Karpas-422 (cell line): ENCODE results near the gene PSTPIP1. TPM values are rescaled to one million over a fixed set of nuclear protein-coding genes. Genes with fewer than 3 reads are reported as not detected.

ENCODE experiments used
- DNase-seq: peaks from one replicate; pipeline ENCODE4 v3.0.0-alpha.2; 2015
- H2AFZ ChIP-seq: fragments of 200-600 bp; sonication (generic); 2 replicates; pipeline ENCODE4 v1.6.1; 2014; ENCODE audit warnings: antibody characterized with exemption, low read length, mixed read lengths
- H3K27ac ChIP-seq: fragments of 200-600 bp; sonication (generic); 2 replicates; pipeline ENCODE4 v1.5.1; 2014; ENCODE audit warnings: mild to moderate bottlenecking, low read length, moderate library complexity
- H3K27me3 ChIP-seq: fragments of 200-600 bp; sonication (generic); 2 replicates; pipeline ENCODE4 v1.6.1; 2014; ENCODE audit warnings: low read length, mixed read lengths
- H3K36me3 ChIP-seq: fragments of 200-600 bp; sonication (generic); 2 replicates; pipeline ENCODE4 v1.6.1; 2014; ENCODE audit warnings: low read length, mixed read lengths; ENCODE audit not compliant: insufficient read depth
- H3K4me1 ChIP-seq: fragments of 200-600 bp; sonication (generic); 2 replicates; pipeline ENCODE4 v1.6.1; 2014; ENCODE audit warnings: mild to moderate bottlenecking, low read length, mixed read lengths
- H3K4me2 ChIP-seq: fragments of 200-600 bp; sonication (generic); 2 replicates; pipeline ENCODE4 v1.6.1; 2014; ENCODE audit warnings: low read length, low read depth, mild to moderate bottlenecking; ENCODE audit not compliant: poor library complexity, severe bottlenecking
- H3K4me3 ChIP-seq: fragments of 200-600 bp; sonication (generic); 2 replicates; pipeline ENCODE4 v1.5.1; 2014; ENCODE audit warnings: mild to moderate bottlenecking, antibody characterized with exemption, low read length, mixed read lengths
- H3K79me2 ChIP-seq: fragments of 200-600 bp; sonication (generic); 2 replicates; pipeline ENCODE4 v1.6.1; 2014; ENCODE audit warnings: mild to moderate bottlenecking, low read length, mixed read lengths
- H3K9ac ChIP-seq: fragments of 200-600 bp; sonication (generic); 2 replicates; pipeline ENCODE4 v1.6.0; 2014; ENCODE audit warnings: low read length
- H3K9me2 ChIP-seq: fragments of 200-600 bp; sonication (generic), shearing (Covaris generic); replicated peaks from 2 replicates; pipeline ENCODE4 v1.6.0; 2014; ENCODE audit warnings: mild to moderate bottlenecking, low read length, moderate library complexity; ENCODE audit not compliant: insufficient read depth
- H3K9me3 ChIP-seq: fragments of 300-700, 200-600 bp; sonication (generic); 2 replicates; pipeline ENCODE4 v1.6.1; 2014; ENCODE audit warnings: low read length, mixed read lengths
- H4K20me1 ChIP-seq: fragments of 200-600 bp; sonication (generic); 2 replicates; pipeline ENCODE4 v1.6.1; 2014; ENCODE audit warnings: mild to moderate bottlenecking, antibody characterized with exemption, low read length, low read depth; ENCODE audit not compliant: insufficient read depth
- total RNA-seq: library from RNA; depleted of rRNA; stranded (reverse); fragments of >200 nt; shearing (Covaris generic); gene quantifications from 2 replicates; pipeline ENCODE4 v1.2.3, GENCODE V29; 2014; ENCODE audit warnings: low replicate concordance

Gene PSTPIP1
- total RNA-seq, 1 experiment from 2014 or later, result 13.1 TPM

DNA sequence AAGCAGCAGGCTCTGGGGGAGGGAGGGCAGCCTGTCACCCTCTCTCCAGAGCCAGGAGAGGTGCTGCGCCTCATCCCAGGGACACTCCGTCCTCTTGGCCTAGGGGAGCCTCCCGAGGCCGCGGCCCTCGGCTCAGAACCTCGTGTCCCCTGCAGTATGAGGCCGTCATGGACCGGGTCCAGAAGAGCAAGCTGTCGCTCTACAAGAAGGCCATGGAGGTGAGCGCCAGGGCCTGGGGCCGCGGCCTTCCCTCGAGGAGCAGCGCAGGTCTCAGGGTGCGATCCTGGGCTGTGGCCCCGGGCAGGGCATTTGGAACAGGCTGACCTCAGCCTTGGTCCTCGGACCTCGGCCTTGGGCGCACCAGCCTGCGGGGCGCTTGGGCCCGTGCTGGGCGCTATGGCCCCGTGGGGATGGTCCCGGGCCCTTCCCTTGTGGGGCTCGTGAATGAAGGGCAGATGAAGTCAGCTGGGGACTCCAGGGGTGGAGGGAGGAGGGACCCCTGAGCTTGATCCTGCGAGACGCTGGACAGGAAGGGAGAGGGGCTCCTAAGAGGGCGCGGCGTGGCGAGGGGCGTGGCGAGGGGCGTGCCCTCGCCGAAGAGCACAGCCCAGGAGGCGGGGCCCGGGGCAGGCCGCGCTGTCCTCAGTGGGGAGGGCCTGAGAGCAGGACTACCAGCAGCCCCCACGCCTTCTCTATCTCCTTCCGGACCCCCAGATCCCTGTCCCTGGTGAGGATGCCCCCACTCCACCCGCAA, 32.9 kb downstream of the PSTPIP1 start:
- no peaks in the 10 kb centered on the region for H4K20me1 ChIP-seq
- H3K4me2 ChIP-seq, result no peak overlapping the region
- H3K4me3 ChIP-seq, result no peak overlapping the region
- no peak overlapping the region for H2AFZ ChIP-seq
- H3K79me2 ChIP-seq, result no peaks in the 10 kb centered on the region
- no peak overlapping the region for H3K9ac ChIP-seq
- H3K27me3 ChIP-seq, result no peaks in the 10 kb centered on the region
- no peaks in the 10 kb centered on the region for H3K9me2 ChIP-seq
- no peak for DNase-seq
- H3K4me1 ChIP-seq, result peaks cover 28% of the 10 kb centered on the region
- H3K27ac ChIP-seq, result no peak overlapping the region
- no peaks in the 10 kb centered on the region for H3K36me3 ChIP-seq
- no peaks in the 10 kb centered on the region for H3K9me3 ChIP-seq

- Histone ChIP-seq H3K9ac (no peak overlapping the region), H3K36me3 (no peaks in the 10 kb centered on the region)
These were observed 33.7 kb downstream of the PSTPIP1 start for GRCh38 chr15:77028451-77029165.

GRCh38 chr15:77029166-77030047, 34.5 kb downstream of the PSTPIP1 start:
- Histone ChIP-seq H3K36me3 (no peaks in the 10 kb centered on the region), H3K9ac (peak overlapping the region; percentile 36; the same call in 1 of the 2 replicates), H3K9me2 (no peaks in the 10 kb centered on the region), H2AFZ (no peak overlapping the region), H3K79me2 (no peaks in the 10 kb centered on the region), H3K9me3 (no peaks in the 10 kb centered on the region), H3K4me2 (no peak overlapping the region), H4K20me1 (no peaks in the 10 kb centered on the region), H3K27me3 (no peaks in the 10 kb centered on the region), H3K27ac (peak overlapping the region; percentile 39; the same call in 1 of the 2 replicates), H3K4me1 (peaks cover 28% of the 10 kb centered on the region), H3K4me3 (no peak overlapping the region)
- DNase-seq, result no peak

More at GRCh38 chr15:77028451-77029165, 33.7 kb downstream of the PSTPIP1 start:
- H4K20me1 ChIP-seq, result no peaks in the 10 kb centered on the region
- H3K4me2 ChIP-seq, result no peak overlapping the region
- H2AFZ ChIP-seq, result no peak overlapping the region
- no peaks in the 10 kb centered on the region for H3K27me3 ChIP-seq
- H3K27ac ChIP-seq, result no peak overlapping the region
- H3K9me3 ChIP-seq, result no peaks in the 10 kb centered on the region
- H3K4me1 ChIP-seq, result peaks cover 28% of the 10 kb centered on the region
- H3K79me2 ChIP-seq, result no peaks in the 10 kb centered on the region
- H3K4me3 ChIP-seq, result no peak overlapping the region
- H3K9me2 ChIP-seq, result no peaks in the 10 kb centered on the region
- no peak for DNase-seq

DNA sequence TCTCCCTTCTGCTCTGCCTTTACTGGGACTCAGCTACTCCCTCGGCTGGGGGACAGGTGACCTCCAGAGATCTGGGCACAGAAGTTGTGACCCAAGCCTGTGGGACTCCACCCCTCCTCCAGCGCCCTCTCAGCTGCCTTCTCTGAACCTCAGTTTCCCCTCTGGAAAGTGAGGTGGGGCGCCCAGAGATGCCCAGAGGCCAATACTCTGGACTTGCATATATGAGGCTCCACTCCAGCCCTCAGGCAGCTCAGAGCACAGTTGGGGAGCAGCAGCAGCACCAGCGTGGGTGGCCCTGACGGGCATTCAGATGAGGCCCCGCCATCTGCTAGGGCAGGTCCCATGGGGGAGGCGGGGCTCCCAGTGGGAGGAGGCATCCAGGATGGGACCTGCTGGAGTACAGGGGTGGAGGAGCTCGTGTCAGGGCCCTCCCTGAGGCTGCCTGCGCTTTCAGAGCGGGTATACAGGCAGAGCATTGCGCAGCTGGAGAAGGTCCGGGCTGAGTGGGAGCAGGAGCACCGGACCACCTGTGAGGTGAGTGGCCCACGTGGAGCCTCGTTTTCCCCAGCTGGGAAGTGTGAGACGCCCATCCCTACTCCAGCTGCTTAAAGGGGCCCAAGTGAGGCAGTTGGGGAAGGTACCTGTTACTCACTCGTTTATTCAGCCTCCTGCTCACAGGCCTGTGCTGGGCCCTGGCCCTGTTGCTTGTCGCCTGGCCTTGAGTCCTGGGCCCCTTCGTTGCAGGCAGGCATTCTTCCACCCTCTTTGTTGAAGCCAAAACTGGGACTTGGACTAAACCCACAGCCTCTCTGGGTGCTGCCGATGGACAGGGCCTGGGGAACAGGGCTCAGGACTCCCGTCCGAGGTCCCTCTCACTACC, 35.4 kb downstream of the PSTPIP1 start:
- no peak overlapping the region for H2AFZ ChIP-seq

GRCh38 chr15:77030928-77031375, 36.0 kb downstream of the PSTPIP1 start:
- Histone ChIP-seq H3K9me2 (no peaks in the 10 kb centered on the region), H3K27ac (peak overlapping the region; percentile 64), H3K36me3 (peaks cover 2% of the 10 kb centered on the region; the same call in 1 of the 2 replicates), H3K79me2 (no peaks in the 10 kb centered on the region), H2AFZ (no peak overlapping the region), H3K9me3 (no peaks in the 10 kb centered on the region), H3K4me1 (peaks cover 32% of the 10 kb centered on the region), H3K4me2 (no peak overlapping the region), H3K9ac (peak overlapping the region; percentile 26), H3K4me3 (no peak overlapping the region), H3K27me3 (no peaks in the 10 kb centered on the region), H4K20me1 (no peaks in the 10 kb centered on the region)
- no peak for DNase-seq

More for the DNA sequence above, 35.4 kb downstream of the PSTPIP1 start:
- H3K27ac ChIP-seq, result peak overlapping the region; percentile 64; the same call in 1 of the 2 replicates
- no peaks in the 10 kb centered on the region for H3K9me3 ChIP-seq
- H3K36me3 ChIP-seq, result no peaks in the 10 kb centered on the region
- no peaks in the 10 kb centered on the region for H3K79me2 ChIP-seq
- H3K4me3 ChIP-seq, result no peak overlapping the region
- peak overlapping the region; percentile 36; the same call in 1 of the 2 replicates for H3K9ac ChIP-seq
- no peaks in the 10 kb centered on the region for H3K27me3 ChIP-seq
- H3K4me1 ChIP-seq, result peaks cover 32% of the 10 kb centered on the region
- no peak for DNase-seq
- no peak overlapping the region for H3K4me2 ChIP-seq
- H3K9me2 ChIP-seq, result no peaks in the 10 kb centered on the region
- no peaks in the 10 kb centered on the region for H4K20me1 ChIP-seq

- no peaks in the 10 kb centered on the region for H3K9me3 ChIP-seq
- H3K27ac ChIP-seq, result peak overlapping the region; percentile 64
- H3K36me3 ChIP-seq, result peaks cover 7% of the 10 kb centered on the region; the same call in 1 of the 2 replicates
These were observed 36.6 kb downstream of the PSTPIP1 start for GRCh38 chr15:77031376-77032050.

DNA sequence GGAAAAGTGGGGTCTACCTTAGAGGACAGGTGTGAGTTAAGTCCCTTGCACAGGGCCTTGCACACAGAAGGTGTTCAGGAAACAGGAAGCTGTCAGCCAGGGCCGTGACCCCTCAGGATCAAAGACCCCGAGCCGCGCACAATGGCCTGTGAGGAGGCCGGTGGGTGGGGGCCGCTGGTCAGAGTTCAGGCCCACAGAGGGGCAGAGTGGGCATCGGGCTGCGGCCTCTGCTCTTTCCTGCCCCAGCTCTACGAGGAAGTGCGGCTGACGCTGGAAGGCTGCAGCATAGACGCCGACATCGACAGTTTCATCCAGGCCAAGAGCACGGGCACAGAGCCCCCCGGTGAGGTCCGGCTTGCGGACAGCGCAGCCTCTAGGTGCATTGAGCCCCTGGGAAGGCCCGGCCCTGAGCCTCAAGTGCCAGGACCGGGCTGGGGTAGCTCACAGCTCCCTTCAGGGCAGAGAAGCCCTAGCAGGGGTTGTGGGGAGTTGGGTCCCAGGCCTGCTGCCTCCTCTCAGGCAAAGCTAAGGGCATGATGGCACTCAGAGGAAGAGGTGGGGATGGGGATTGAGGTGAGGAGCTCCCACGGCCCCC, 37.2 kb downstream of the PSTPIP1 start:
- Histone ChIP-seq H4K20me1 (no peaks in the 10 kb centered on the region), H3K36me3 (peaks cover 14% of the 10 kb centered on the region), H3K4me1 (peaks cover 32% of the 10 kb centered on the region), H3K9me2 (no peaks in the 10 kb centered on the region), H3K79me2 (no peaks in the 10 kb centered on the region), H3K9me3 (no peaks in the 10 kb centered on the region), H3K4me3 (no peak overlapping the region), H3K27ac (no peak overlapping the region), H2AFZ (no peak overlapping the region), H3K4me2 (no peak overlapping the region), H3K9ac (no peak overlapping the region), H3K27me3 (no peaks in the 10 kb centered on the region)
- DNase-seq, result no peak

More at GRCh38 chr15:77031376-77032050, 36.6 kb downstream of the PSTPIP1 start:
- no peak overlapping the region for H2AFZ ChIP-seq
- H3K27me3 ChIP-seq, result no peaks in the 10 kb centered on the region
- peaks cover 32% of the 10 kb centered on the region for H3K4me1 ChIP-seq
- H3K9ac ChIP-seq, result peak overlapping the region; percentile 42
- no peaks in the 10 kb centered on the region for H3K9me2 ChIP-seq
- peak; percentile 90 for DNase-seq
- H3K4me2 ChIP-seq, result no peak overlapping the region
- no peaks in the 10 kb centered on the region for H3K79me2 ChIP-seq
- no peaks in the 10 kb centered on the region for H4K20me1 ChIP-seq
- H3K4me3 ChIP-seq, result no peak overlapping the region
